ENCODE results near the gene PLEKHA6. TPM values are rescaled to one million over a fixed set of nuclear protein-coding genes. Genes with fewer than 3 reads are reported as not detected.

Gene PLEKHA6
- total RNA-seq, 6 donors from 2014 or later = 3.3 to 6.9 (median 4.9) TPM

DNA sequence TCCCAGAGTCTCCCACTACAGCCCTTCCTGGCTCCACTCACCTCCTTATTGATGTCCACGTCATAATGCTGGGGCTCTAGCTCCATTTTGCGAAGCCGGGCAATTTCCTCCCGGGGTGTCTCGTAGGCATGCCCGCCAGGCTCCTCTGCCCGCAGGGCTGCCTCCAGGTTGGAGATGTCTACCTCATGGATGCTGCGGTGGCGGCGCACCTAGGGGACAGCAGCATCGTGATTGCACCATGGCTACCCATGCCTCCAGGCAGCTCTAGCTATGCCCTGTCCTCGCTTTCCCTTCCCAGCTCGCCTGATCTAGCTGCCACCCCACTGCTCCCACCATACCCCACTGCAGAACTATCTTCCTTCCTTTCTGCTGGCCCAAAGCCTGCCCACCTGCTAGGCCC lies 130.8 kb downstream of the PLEKHA6 start:
- DNase-seq (no peak), ATAC-seq (ENCODE audit: low FRiP score in 2 of 2) (no peak)
- H3K36me3 ChIP-seq = peaks cover 0 to 5% (median 0%) of the 10 kb centered on the region in 4 donors
- no peak overlapping the region for H3K27ac ChIP-seq
- H3K27me3 ChIP-seq = no peaks in the 10 kb centered on the region
- no peaks in the 10 kb centered on the region for H3K4me1 ChIP-seq
- 94 to 97% methylated on average over 13 of the region's 13 CpGs for WGBS, 2 donors
- H3K9me3 ChIP-seq = no peaks in the 10 kb centered on the region
- no peak overlapping the region for H3K4me3 ChIP-seq
- TF ChIP-seq EP300 (IDR thresholded peaks at IDR 0.05) (no peak), POLR2A (IDR thresholded peaks at IDR 0.05) (no peak), POLR2AphosphoS5 (IDR thresholded peaks at IDR 0.05) (no peak)
- TF ChIP-seq, protein P1, sequence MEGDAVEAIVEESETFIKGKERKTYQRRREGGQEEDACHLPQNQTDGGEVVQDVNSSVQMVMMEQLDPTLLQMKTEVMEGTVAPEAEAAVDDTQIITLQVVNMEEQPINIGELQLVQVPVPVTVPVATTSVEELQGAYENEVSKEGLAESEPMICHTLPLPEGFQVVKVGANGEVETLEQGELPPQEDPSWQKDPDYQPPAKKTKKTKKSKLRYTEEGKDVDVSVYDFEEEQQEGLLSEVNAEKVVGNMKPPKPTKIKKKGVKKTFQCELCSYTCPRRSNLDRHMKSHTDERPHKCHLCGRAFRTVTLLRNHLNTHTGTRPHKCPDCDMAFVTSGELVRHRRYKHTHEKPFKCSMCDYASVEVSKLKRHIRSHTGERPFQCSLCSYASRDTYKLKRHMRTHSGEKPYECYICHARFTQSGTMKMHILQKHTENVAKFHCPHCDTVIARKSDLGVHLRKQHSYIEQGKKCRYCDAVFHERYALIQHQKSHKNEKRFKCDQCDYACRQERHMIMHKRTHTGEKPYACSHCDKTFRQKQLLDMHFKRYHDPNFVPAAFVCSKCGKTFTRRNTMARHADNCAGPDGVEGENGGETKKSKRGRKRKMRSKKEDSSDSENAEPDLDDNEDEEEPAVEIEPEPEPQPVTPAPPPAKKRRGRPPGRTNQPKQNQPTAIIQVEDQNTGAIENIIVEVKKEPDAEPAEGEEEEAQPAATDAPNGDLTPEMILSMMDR (IDR thresholded peaks at IDR 0.05) = no peak

DNA sequence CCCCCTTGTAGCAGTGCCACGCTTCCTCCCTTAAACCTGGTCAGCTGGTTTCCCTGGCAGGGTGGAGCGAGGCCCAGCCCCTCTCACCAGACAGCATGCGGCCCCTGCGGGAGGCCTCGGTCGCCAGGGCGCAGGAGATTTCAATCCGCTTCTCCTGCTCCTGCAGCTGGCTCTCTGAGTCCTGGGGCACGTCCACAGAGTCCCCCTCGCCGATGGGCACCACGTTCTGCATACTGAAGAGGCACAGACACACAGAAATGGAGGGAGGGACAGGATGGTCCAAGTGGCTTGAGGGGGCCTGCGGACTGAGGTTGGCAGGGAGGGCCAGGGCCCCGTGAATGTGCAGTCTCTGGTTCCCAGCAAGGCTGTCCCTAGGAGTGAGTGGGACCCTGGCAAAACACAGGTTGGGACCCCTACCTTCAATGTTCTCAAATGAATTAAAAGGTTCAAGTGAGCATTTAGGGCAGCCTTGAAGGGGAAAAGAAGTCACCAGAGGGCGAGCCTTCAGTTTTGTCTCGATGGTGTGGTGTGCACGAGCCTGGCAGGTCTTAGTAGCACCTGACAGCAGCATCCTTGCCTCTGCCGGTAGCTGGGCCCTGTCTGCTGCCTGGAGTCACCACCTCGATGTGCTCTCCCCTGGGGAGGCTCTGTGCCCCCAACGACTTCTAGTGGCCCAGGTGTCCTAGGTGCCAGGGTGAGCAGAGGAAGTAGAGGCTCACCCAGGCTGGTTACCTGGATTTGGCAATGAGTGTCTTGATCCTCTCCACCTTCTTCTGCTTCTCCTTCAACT lies 131.5 kb downstream of the PLEKHA6 start:
- WGBS, 2 donors = 79 to 83% methylated on average over 18 to 19 of the region's 20 CpGs
- Histone ChIP-seq H3K27ac (no peak overlapping the region), H3K27me3 (no peaks in the 10 kb centered on the region), H3K4me1 (no peaks in the 10 kb centered on the region), H3K4me3 (no peak overlapping the region), H3K9me3 (no peaks in the 10 kb centered on the region), H3K36me3 (peaks cover 0 to 5% (median 0%) of the 10 kb centered on the region in 4 donors)
- ATAC-seq (ENCODE audit: low FRiP score in 2 of 2) (no peak), DNase-seq (no peak)
- TF ChIP-seq, protein P1 (IDR thresholded peaks at IDR 0.05) = no peak
- TF ChIP-seq EP300 (IDR thresholded peaks at IDR 0.05) (no peak), POLR2AphosphoS5 (IDR thresholded peaks at IDR 0.05) (no peak), POLR2A (IDR thresholded peaks at IDR 0.05) (no peak)

DNA sequence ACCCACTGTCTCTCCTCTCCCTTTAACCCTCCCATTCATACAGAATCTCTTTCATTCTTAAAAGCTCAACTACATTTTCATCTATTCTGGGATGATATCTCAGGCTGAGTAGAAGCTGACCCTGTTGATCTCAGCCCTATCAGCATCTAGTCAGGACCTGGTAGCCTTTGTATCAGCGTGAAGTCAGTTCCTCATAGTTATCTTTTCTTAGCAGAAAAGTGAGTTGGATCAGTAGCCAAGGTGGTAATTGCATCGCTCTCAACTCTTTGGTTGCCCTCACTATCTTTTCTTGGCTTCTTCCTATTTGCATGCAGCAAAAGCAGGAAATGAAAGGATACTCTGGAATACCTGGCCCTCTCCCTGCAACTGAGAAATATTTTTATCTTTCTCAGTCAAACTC lies 132.4 kb downstream of the PLEKHA6 start:
- TF ChIP-seq, protein P1 (IDR thresholded peaks at IDR 0.05) = no peak
- TF ChIP-seq EP300 (IDR thresholded peaks at IDR 0.05) (no peak), POLR2AphosphoS5 (IDR thresholded peaks at IDR 0.05) (no peak), POLR2A (IDR thresholded peaks at IDR 0.05) (no peak)
- 94 to 95% methylated on average over 2 of the region's 2 CpGs for WGBS, 2 donors
- no peaks in the 10 kb centered on the region for H3K4me1 ChIP-seq
- H3K36me3 ChIP-seq = peaks cover 0 to 5% (median 0%) of the 10 kb centered on the region in 4 donors
- H3K27me3 ChIP-seq = no peaks in the 10 kb centered on the region
- DNase-seq = no peak
- H3K27ac ChIP-seq = no peak overlapping the region
- no peak for ATAC-seq (ENCODE audit: low FRiP score in 2 of 2)
- no peak overlapping the region for H3K4me3 ChIP-seq
- H3K9me3 ChIP-seq = no peaks in the 10 kb centered on the region

DNA sequence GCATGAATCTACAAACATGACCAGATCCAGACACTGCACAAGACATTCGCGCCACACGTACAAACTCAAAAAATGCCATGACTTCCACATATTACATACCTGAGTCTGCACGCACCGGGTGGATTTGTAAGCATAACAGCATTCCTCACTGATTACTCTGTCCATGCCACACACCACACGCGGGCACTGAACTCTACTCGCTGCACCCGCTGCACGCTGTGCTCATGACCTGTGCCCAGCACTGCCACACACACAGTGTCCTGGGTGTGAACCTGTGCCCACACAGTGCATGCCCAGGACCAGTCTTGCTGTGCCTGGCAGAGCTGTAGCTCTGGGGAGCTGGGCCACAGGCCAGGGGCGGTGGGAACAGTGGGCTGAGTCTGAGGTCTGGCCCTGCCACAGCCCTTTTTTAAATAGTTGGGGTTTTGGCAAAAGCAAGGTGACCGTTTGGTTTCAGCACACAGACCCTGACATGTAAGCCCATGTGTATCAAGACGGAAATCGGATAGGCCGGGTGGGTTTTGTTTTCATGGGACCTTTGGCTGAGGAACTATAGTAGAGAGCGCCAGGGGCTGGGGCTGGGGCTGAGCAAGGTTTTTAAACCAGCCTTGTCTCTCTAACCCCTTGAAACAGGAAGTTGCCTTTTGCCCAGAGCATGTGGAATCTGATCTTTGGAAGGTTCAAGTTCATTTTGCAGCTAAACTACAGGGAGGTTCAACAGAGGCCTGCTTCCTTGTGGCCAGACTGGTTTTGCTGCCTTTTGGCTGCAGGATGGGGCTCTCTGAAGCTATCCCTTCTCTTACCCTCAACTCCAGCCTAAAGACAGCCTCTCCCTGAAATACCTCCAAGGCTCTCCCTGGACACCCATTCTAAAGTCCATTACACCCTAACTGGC lies 133.6 kb downstream of the PLEKHA6 start:
- DNase-seq = peak in 1 of 2 donors; percentile 60

More for the DNA sequence above, 133.6 kb downstream of the PLEKHA6 start:
- Histone ChIP-seq H3K27ac (no peak overlapping the region), H3K36me3 (peaks cover 0 to 5% (median 0%) of the 10 kb centered on the region in 4 donors), H3K27me3 (no peaks in the 10 kb centered on the region), H3K9me3 (no peaks in the 10 kb centered on the region), H3K4me3 (no peak overlapping the region), H3K4me1 (no peaks in the 10 kb centered on the region)
- 78 to 89% methylated on average over 12 to 16 of the region's 16 CpGs for WGBS, 2 donors
- TF ChIP-seq EP300 (IDR thresholded peaks at IDR 0.05) (no peak), POLR2AphosphoS5 (IDR thresholded peaks at IDR 0.05) (no peak), POLR2A (IDR thresholded peaks at IDR 0.05) (no peak)
- TF ChIP-seq, protein P1 (IDR thresholded peaks at IDR 0.05) = no peak
- ATAC-seq (ENCODE audit: low FRiP score in 2 of 2) = no peak
